BLaER1 (cell line): ENCODE results near the gene MTHFD2L.

Experiments used
- H3K27ac ChIP-seq: shearing (Covaris generic); formaldehyde crosslinking; 2 replicates; pipeline ENCODE4 v1.8.1; 2022
- H3K27me3 ChIP-seq: shearing (Covaris generic); formaldehyde crosslinking; 2 replicates; pipeline ENCODE4 v1.8.1; 2022
- H3K36me3 ChIP-seq: shearing (Covaris generic); formaldehyde crosslinking; 2 replicates; pipeline ENCODE4 v1.8.1; 2022
- H3K4me1 ChIP-seq: shearing (Covaris generic); formaldehyde crosslinking; 2 replicates; pipeline ENCODE4 v1.8.1; 2022
- H3K4me2 ChIP-seq: shearing (Covaris generic); formaldehyde crosslinking; 2 replicates; pipeline ENCODE4 v1.8.1; 2022
- H3K4me3 ChIP-seq: shearing (Covaris generic); formaldehyde crosslinking; 2 replicates; pipeline ENCODE4 v1.8.1; 2022
- H3K9ac ChIP-seq: shearing (Covaris generic); formaldehyde crosslinking; 2 replicates; pipeline ENCODE4 v1.8.1; 2022
- H3K9me3 ChIP-seq: shearing (Covaris generic); formaldehyde crosslinking; 2 replicates; pipeline ENCODE4 v1.8.1; 2022
- H4K20me1 ChIP-seq: shearing (Covaris generic); formaldehyde crosslinking; 2 replicates; pipeline ENCODE4 v1.8.1; 2022
- Cebpa-rat ChIP-seq: shearing (Covaris generic); IDR thresholded peaks from 2 replicates; pipeline ENCODE4 v1.8.1; 2022

MTHFD2L gene

GRCh38 chr4:74178798-74179197 lies 20.9 kb downstream of the MTHFD2L start:
- Histone ChIP-seq H4K20me1 (no peaks in the 10 kb centered on the region), H3K27ac (no peak overlapping the region)
- TF ChIP-seq Cebpa-rat: no peak

GRCh38 chr4:74181219-74181618 lies 23.3 kb downstream of the MTHFD2L start:
- no peaks in the 10 kb centered on the region for H4K20me1 ChIP-seq
- no peaks in the 10 kb centered on the region for H3K9me3 ChIP-seq

More at GRCh38 chr4:74178798-74179197, 20.9 kb downstream of the MTHFD2L start:
- H3K36me3 ChIP-seq: 0 out of 2 replicates have a peak, but pooled peaks cover 4% of the 10 kb centered on the region
- H3K4me1 ChIP-seq: no peaks in the 10 kb centered on the region
- H3K4me2 ChIP-seq: no peak overlapping the region
- H3K9ac ChIP-seq: no peak overlapping the region
- H3K27me3 ChIP-seq: no peaks in the 10 kb centered on the region
- H3K4me3 ChIP-seq: no peak overlapping the region
- no peaks in the 10 kb centered on the region for H3K9me3 ChIP-seq

GRCh38 chr4:74188912-74189311 lies 31.0 kb downstream of the MTHFD2L start:
- no peak overlapping the region for H3K4me3 ChIP-seq
- TF ChIP-seq Cebpa-rat: no peak
- H3K4me2 ChIP-seq: no peak overlapping the region
- no peak overlapping the region for H3K9ac ChIP-seq
- H3K36me3 ChIP-seq: no peaks in the 10 kb centered on the region
- no peak overlapping the region for H3K27ac ChIP-seq
- no peaks in the 10 kb centered on the region for H3K27me3 ChIP-seq
- H3K9me3 ChIP-seq: no peaks in the 10 kb centered on the region
- H3K4me1 ChIP-seq: no peaks in the 10 kb centered on the region
- H4K20me1 ChIP-seq: no peaks in the 10 kb centered on the region

More at GRCh38 chr4:74181219-74181618, 23.3 kb downstream of the MTHFD2L start:
- Histone ChIP-seq H3K9ac (no peak overlapping the region), H3K36me3 (no peaks in the 10 kb centered on the region), H3K4me2 (no peak overlapping the region), H3K27ac (no peak overlapping the region), H3K4me3 (no peak overlapping the region), H3K27me3 (no peaks in the 10 kb centered on the region), H3K4me1 (no peaks in the 10 kb centered on the region)
- TF ChIP-seq Cebpa-rat: no peak

GRCh38 chr4:74189331-74190043 lies 31.6 kb downstream of the MTHFD2L start:
- Histone ChIP-seq H3K27ac (no peak overlapping the region), H3K4me2 (no peak overlapping the region), H4K20me1 (no peaks in the 10 kb centered on the region), H3K36me3 (no peaks in the 10 kb centered on the region), H3K27me3 (no peaks in the 10 kb centered on the region), H3K9ac (no peak overlapping the region), H3K4me1 (no peaks in the 10 kb centered on the region), H3K4me3 (no peak overlapping the region), H3K9me3 (no peaks in the 10 kb centered on the region)
- no peak for TF ChIP-seq Cebpa-rat

- H4K20me1 ChIP-seq: no peaks in the 10 kb centered on the region
- H3K9ac ChIP-seq: no peak overlapping the region
- H3K27ac ChIP-seq: no peak overlapping the region
- H3K4me3 ChIP-seq: no peak overlapping the region
- no peak overlapping the region for H3K4me2 ChIP-seq
- TF ChIP-seq Cebpa-rat: no peak
- H3K36me3 ChIP-seq: no peaks in the 10 kb centered on the region
- H3K9me3 ChIP-seq: no peaks in the 10 kb centered on the region
- no peaks in the 10 kb centered on the region for H3K27me3 ChIP-seq
- no peaks in the 10 kb centered on the region for H3K4me1 ChIP-seq
These were observed 32.4 kb downstream of the MTHFD2L start for GRCh38 chr4:74190332-74190731.

- Histone ChIP-seq H3K9me3 (no peaks in the 10 kb centered on the region), H4K20me1 (no peaks in the 10 kb centered on the region), H3K9ac (no peak overlapping the region), H3K4me2 (no peak overlapping the region), H3K4me3 (no peak overlapping the region), H3K36me3 (no peaks in the 10 kb centered on the region), H3K27ac (no peak overlapping the region), H3K4me1 (no peaks in the 10 kb centered on the region), H3K27me3 (no peaks in the 10 kb centered on the region)
- no peak for TF ChIP-seq Cebpa-rat
These were observed 33.0 kb downstream of the MTHFD2L start for GRCh38 chr4:74190919-74191397.

GRCh38 chr4:74197080-74197479 lies 39.2 kb downstream of the MTHFD2L start:
- Histone ChIP-seq H3K36me3 (peaks cover 6% of the 10 kb centered on the region), H3K4me1 (no peaks in the 10 kb centered on the region), H3K27me3 (no peaks in the 10 kb centered on the region), H4K20me1 (no peaks in the 10 kb centered on the region), H3K9me3 (no peaks in the 10 kb centered on the region), H3K4me3 (no peak overlapping the region), H3K27ac (no peak overlapping the region), H3K4me2 (no peak overlapping the region), H3K9ac (no peak overlapping the region)
- no peak for TF ChIP-seq Cebpa-rat

- H3K9me3 ChIP-seq: no peaks in the 10 kb centered on the region
These were observed 44.2 kb downstream of the MTHFD2L start for GRCh38 chr4:74202062-74202586.

GRCh38 chr4:74203467-74203866 lies 45.5 kb downstream of the MTHFD2L start:
- H3K9me3 ChIP-seq: no peaks in the 10 kb centered on the region
- H3K9ac ChIP-seq: no peak overlapping the region
- no peak overlapping the region for H3K4me3 ChIP-seq
- H3K27me3 ChIP-seq: no peaks in the 10 kb centered on the region
- no peaks in the 10 kb centered on the region for H4K20me1 ChIP-seq
- H3K4me2 ChIP-seq: no peak overlapping the region
- H3K4me1 ChIP-seq: peaks cover 6% of the 10 kb centered on the region; the same call in 1 of the 2 replicates
- no peak for TF ChIP-seq Cebpa-rat
- no peak overlapping the region for H3K27ac ChIP-seq
- H3K36me3 ChIP-seq: peaks cover 13% of the 10 kb centered on the region

More at GRCh38 chr4:74202062-74202586, 44.2 kb downstream of the MTHFD2L start:
- H3K4me1 ChIP-seq: peaks cover 6% of the 10 kb centered on the region; the same call in 1 of the 2 replicates
- no peak overlapping the region for H3K9ac ChIP-seq
- no peak overlapping the region for H3K4me3 ChIP-seq
- no peak for TF ChIP-seq Cebpa-rat
- no peaks in the 10 kb centered on the region for H3K27me3 ChIP-seq
- H3K36me3 ChIP-seq: peaks cover 10% of the 10 kb centered on the region
- H3K4me2 ChIP-seq: no peak overlapping the region
- no peaks in the 10 kb centered on the region for H4K20me1 ChIP-seq
- H3K27ac ChIP-seq: no peak overlapping the region

GRCh38 chr4:74205046-74205445 lies 47.1 kb downstream of the MTHFD2L start:
- Histone ChIP-seq H3K27ac (no peak overlapping the region), H3K4me1 (peaks cover 6% of the 10 kb centered on the region; the same call in 1 of the 2 replicates), H3K36me3 (peaks cover 18% of the 10 kb centered on the region), H4K20me1 (no peaks in the 10 kb centered on the region), H3K9ac (no peak overlapping the region), H3K4me2 (no peak overlapping the region), H3K27me3 (no peaks in the 10 kb centered on the region), H3K4me3 (no peak overlapping the region), H3K9me3 (peaks cover 3% of the 10 kb centered on the region; the same call in 1 of the 2 replicates)
- TF ChIP-seq Cebpa-rat: no peak
